Neural cell (in vitro differentiated cells): ENCODE results near the gene FYN. TPM values are rescaled to one million over a fixed set of nuclear protein-coding genes. Genes with fewer than 3 reads are reported as not detected.
A peak's percentile ranks its signal among the peaks of the same experiment; 100 is the strongest.
"Not testable (repeated sequence)": the region's sequence is repeated elsewhere in the genome, so short reads cannot be mapped to it uniquely, and the experiment has no call there.

ENCODE experiments used
- H2AFZ ChIP-seq: fragments of 200-600, 300-800 bp; sonication (generic), shearing (Covaris generic); 2 replicates; pipeline ENCODE4 v1.6.0; 2014; ENCODE audit warnings: low read depth, mild to moderate bottlenecking, antibody characterized with exemption, low read length, moderate library complexity
- H3F3A ChIP-seq: fragments of 200-600 bp; shearing (Covaris generic); 2 replicates; pipeline ENCODE4 v1.6.1; 2016; ENCODE audit warnings: mild to moderate bottlenecking, moderate library complexity, mixed read lengths, antibody characterized with exemption, low read length; ENCODE audit not compliant: insufficient read depth, poor library complexity, severe bottlenecking
- H3K27ac ChIP-seq: fragments of 200-600, 300-800 bp; sonication (generic), shearing (Covaris generic); 2 replicates; pipeline ENCODE4 v1.5.1; 2014; ENCODE audit warnings: mild to moderate bottlenecking, low read length, moderate library complexity
- H3K27me3 ChIP-seq: fragments of 300-800, 200-600 bp; sonication (generic), shearing (Covaris generic); 2 replicates; pipeline ENCODE4 v1.6.0; 2014; ENCODE audit warnings: mild to moderate bottlenecking, low read depth, low read length, moderate library complexity; ENCODE audit not compliant: insufficient read depth
- H3K36me3 ChIP-seq: fragments of 300-800, 200-600 bp; sonication (generic), shearing (Covaris generic); 2 replicates; pipeline ENCODE4 v1.5.1; 2014; ENCODE audit warnings: mild to moderate bottlenecking, antibody characterized with exemption, low read length, moderate library complexity; ENCODE audit not compliant: insufficient read depth
- H3K4me2 ChIP-seq: fragments of 300-800, 200-600 bp; sonication (generic), shearing (Covaris generic); 2 replicates; pipeline ENCODE4 v1.6.0; 2014; ENCODE audit warnings: mild to moderate bottlenecking, low read length
- H3K4me3 ChIP-seq: fragments of 300-800, 200-600 bp; sonication (generic), shearing (Covaris generic); 2 replicates; pipeline ENCODE4 v1.5.1; 2014; ENCODE audit warnings: mild to moderate bottlenecking, low read length, moderate library complexity
- H3K79me2 ChIP-seq: fragments of 200-600 bp; shearing (Covaris generic); replicated peaks from 2 replicates; pipeline ENCODE4 v1.6.0; 2014; ENCODE audit warnings: mild to moderate bottlenecking, low read length, moderate library complexity; ENCODE audit not compliant: insufficient read depth
- H3K9ac ChIP-seq: fragments of 300-800, 200-600 bp; sonication (generic), shearing (Covaris generic); 2 replicates; pipeline ENCODE4 v1.6.1; 2016; ENCODE audit warnings: mild to moderate bottlenecking, low read length, mixed read lengths
- H3K9me2 ChIP-seq: fragments of 200-600 bp; shearing (Covaris generic); 2 replicates; pipeline ENCODE4 v1.6.1; 2016; ENCODE audit warnings: mild to moderate bottlenecking, low read length, mixed read lengths; ENCODE audit not compliant: insufficient read depth
- H3K9me3 ChIP-seq: fragments of 200-600, 300-800 bp; sonication (generic), shearing (Covaris generic); 2 replicates; pipeline ENCODE4 v1.6.1; 2016; ENCODE audit warnings: mild to moderate bottlenecking, mixed run types, low read length, moderate library complexity, mixed read lengths
- H4K20me1 ChIP-seq: fragments of 200-600 bp; shearing (Covaris generic); 2 replicates; pipeline ENCODE4 v1.6.1; 2016; ENCODE audit warnings: mild to moderate bottlenecking, mixed run types; ENCODE audit not compliant: insufficient read depth
- EP300 ChIP-seq: fragments of 450-650 bp; conservative IDR thresholded peaks from 2 replicates; pipeline ENCODE4 v1.6.1; 2014; ENCODE audit warnings: antibody characterized with exemption, mild to moderate bottlenecking, moderate library complexity; ENCODE audit not compliant: poor library complexity, severe bottlenecking
- EZH2 ChIP-seq: fragments of 200-600, 300-800 bp; shearing (Covaris generic), sonication (generic); IDR thresholded peaks from 2 replicates; pipeline ENCODE4 v1.6.1; 2014; ENCODE audit warnings: antibody characterized with exemption, low read length, borderline replicate concordance, mild to moderate bottlenecking; ENCODE audit not compliant: insufficient read depth, poor library complexity, severe bottlenecking
- MXI1 ChIP-seq: fragments of 450-650 bp; conservative IDR thresholded peaks from 2 replicates; pipeline ENCODE4 v1.6.1; 2014; ENCODE audit warnings: antibody characterized with exemption, mild to moderate bottlenecking; ENCODE audit not compliant: poor library complexity, severe bottlenecking
- POLR2AphosphoS5 ChIP-seq: IDR thresholded peaks from 2 replicates; pipeline ENCODE4 v1.6.1; 2012
- RAD21 ChIP-seq: fragments of 450-650 bp; conservative IDR thresholded peaks from 2 replicates; pipeline ENCODE4 v1.6.1; 2014; ENCODE audit warnings: antibody characterized with exemption, mild to moderate bottlenecking, moderate library complexity
- REST ChIP-seq: IDR thresholded peaks from 2 replicates; pipeline ENCODE4 v1.6.1; 2012; ENCODE audit warnings: borderline replicate concordance
- SMC3 ChIP-seq: fragments of 450-650 bp; conservative IDR thresholded peaks from 2 replicates; pipeline ENCODE4 v1.6.1; 2014; ENCODE audit warnings: antibody characterized with exemption, mild to moderate bottlenecking, moderate library complexity; ENCODE audit not compliant: poor library complexity
- TAF1 ChIP-seq: IDR thresholded peaks from 2 replicates; pipeline ENCODE4 v1.6.1; 2012; ENCODE audit warnings: low read depth
- polyA plus RNA-seq: library from polyadenylated mRNA; depleted of rRNA; stranded (reverse); fragments of >200 nt; gene quantifications from 2 replicates; pipeline ENCODE4 v1.2.3, GENCODE V29; 2014
- TF ChIP-seq, protein P1 (sequence below): fragments of 450-650 bp; IDR thresholded peaks from 2 replicates; pipeline ENCODE4 v1.5.1; 2014; ENCODE audit warnings: antibody characterized with exemption, mild to moderate bottlenecking, moderate library complexity; ENCODE audit not compliant: poor library complexity, severe bottlenecking

The FYN gene
- polyA plus RNA-seq, 1 donor from 2014 or later, result 277 TPM

GRCh38 chr6:111788379-111789276, 84.6 kb downstream of the FYN start:
- no peak overlapping the region for H3K4me2 ChIP-seq
- no peaks in the 10 kb centered on the region for H4K20me1 ChIP-seq

DNA sequence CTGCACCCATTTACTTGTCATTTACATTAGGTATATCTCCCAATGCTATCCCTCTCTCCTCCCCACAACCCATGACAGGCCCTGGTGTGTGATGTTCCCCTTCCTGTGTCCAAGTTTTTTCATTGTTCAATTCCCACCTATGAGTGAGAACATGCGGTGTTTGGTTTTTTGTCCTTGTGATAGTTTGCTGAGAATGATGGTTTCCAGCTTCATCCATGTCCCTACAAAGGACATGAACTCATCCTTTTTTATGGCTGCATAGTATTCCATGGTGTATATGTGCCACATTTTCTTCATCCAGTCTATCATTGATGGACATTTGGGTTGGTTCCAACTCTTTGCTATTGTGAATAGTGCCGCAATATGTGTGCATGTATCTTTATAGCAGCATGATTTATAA, 87.1 kb downstream of the FYN start:
- peaks cover 44% of the 10 kb centered on the region for H3K79me2 ChIP-seq
- H3K27ac ChIP-seq, H3K36me3 ChIP-seq, H3K9ac ChIP-seq, H3K9me3 ChIP-seq, H3K4me3 ChIP-seq, H3K27me3 ChIP-seq, H3F3A ChIP-seq, H3K4me2 ChIP-seq, H3K9me2 ChIP-seq, H2AFZ ChIP-seq, H4K20me1 ChIP-seq: not testable (repeated sequence)

More at GRCh38 chr6:111788379-111789276, 84.6 kb downstream of the FYN start:
- Histone ChIP-seq H3F3A (no peaks in the 10 kb centered on the region), H2AFZ (no peak overlapping the region), H3K9ac (no peak overlapping the region), H3K9me2 (no peaks in the 10 kb centered on the region), H3K79me2 (peaks cover 53% of the 10 kb centered on the region), H3K4me3 (no peak overlapping the region), H3K36me3 (no peaks in the 10 kb centered on the region), H3K27me3 (no peaks in the 10 kb centered on the region), H3K9me3 (no peaks in the 10 kb centered on the region), H3K27ac (peak overlapping the region; percentile 9)
- no peak for TF ChIP-seq REST
- no peak for TF ChIP-seq EP300
- no peak for TF ChIP-seq TAF1
- no peak for TF ChIP-seq POLR2AphosphoS5
- no peak for TF ChIP-seq EZH2
- TF ChIP-seq, protein P1, sequence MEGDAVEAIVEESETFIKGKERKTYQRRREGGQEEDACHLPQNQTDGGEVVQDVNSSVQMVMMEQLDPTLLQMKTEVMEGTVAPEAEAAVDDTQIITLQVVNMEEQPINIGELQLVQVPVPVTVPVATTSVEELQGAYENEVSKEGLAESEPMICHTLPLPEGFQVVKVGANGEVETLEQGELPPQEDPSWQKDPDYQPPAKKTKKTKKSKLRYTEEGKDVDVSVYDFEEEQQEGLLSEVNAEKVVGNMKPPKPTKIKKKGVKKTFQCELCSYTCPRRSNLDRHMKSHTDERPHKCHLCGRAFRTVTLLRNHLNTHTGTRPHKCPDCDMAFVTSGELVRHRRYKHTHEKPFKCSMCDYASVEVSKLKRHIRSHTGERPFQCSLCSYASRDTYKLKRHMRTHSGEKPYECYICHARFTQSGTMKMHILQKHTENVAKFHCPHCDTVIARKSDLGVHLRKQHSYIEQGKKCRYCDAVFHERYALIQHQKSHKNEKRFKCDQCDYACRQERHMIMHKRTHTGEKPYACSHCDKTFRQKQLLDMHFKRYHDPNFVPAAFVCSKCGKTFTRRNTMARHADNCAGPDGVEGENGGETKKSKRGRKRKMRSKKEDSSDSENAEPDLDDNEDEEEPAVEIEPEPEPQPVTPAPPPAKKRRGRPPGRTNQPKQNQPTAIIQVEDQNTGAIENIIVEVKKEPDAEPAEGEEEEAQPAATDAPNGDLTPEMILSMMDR, result no peak
- no peak for TF ChIP-seq RAD21
- TF ChIP-seq SMC3, result no peak
- TF ChIP-seq MXI1, result no peak
